HG03460 (cell line): ENCODE measurements around the gene LGI4.

Experiments
- ATAC-seq: cut with Tn5 transposase; IDR thresholded peaks from one replicate; pipeline ENCODE4 v1.9.1; 2021; ENCODE audit not compliant: unreplicated experiment

Gene LGI4

GRCh38 chr19:35088131-35088913 is 46.5 kb downstream of the LGI4 start:
- ATAC-seq: no peak

GRCh38 chr19:35087393-35087792 is 47.5 kb downstream of the LGI4 start:
- ATAC-seq: no peak

- ATAC-seq: no peak
Measured at GRCh38 chr19:35086455-35086854, 48.4 kb downstream of the LGI4 start.

GRCh38 chr19:35085947-35086346 is 48.9 kb downstream of the LGI4 start:
- no peak for ATAC-seq

- ATAC-seq: no peak
Measured at GRCh38 chr19:35084509-35084762, 50.4 kb downstream of the LGI4 start.

- no peak for ATAC-seq
Measured at GRCh38 chr19:35083691-35084508, 51.0 kb downstream of the LGI4 start.

GRCh38 chr19:35081201-35081600 is 53.7 kb downstream of the LGI4 start:
- no peak for ATAC-seq

- no peak for ATAC-seq
Measured at GRCh38 chr19:35080613-35081170, 54.2 kb downstream of the LGI4 start.

- ATAC-seq: no peak
Measured at GRCh38 chr19:35079826-35080225, 55.0 kb downstream of the LGI4 start.

GRCh38 chr19:35077411-35078223 is 57.2 kb downstream of the LGI4 start:
- no peak for ATAC-seq

GRCh38 chr19:35076657-35077056 is 58.2 kb downstream of the LGI4 start:
- no peak for ATAC-seq

GRCh38 chr19:35076026-35076370 is 58.9 kb downstream of the LGI4 start:
- ATAC-seq: no peak

GRCh38 chr19:35075202-35076025 is 59.4 kb downstream of the LGI4 start:
- ATAC-seq: no peak
